Thyroid gland (tissue), 4 donors: ENCODE results near the gene NPB. TPM values are rescaled to one million over a fixed set of nuclear protein-coding genes. Genes with fewer than 3 reads are reported as not detected.

Experiments used
- DNase-seq, 2 donors: peaks; one replicate each; pipeline ENCODE4 v3.0.0-alpha.2; 2019
- H3K27ac ChIP-seq, 3 donors: fragments of 200-600 bp; sonication (generic); 1 replicate in 2 of 3; 2 replicates in 1 of 3; pipeline ENCODE4 v1.5.1; 2016 to 2019; ENCODE audit warnings: mild to moderate bottlenecking in 1 of 3, moderate library complexity in 1 of 3
- H3K27me3 ChIP-seq: fragments of 200-600 bp; sonication (generic); one replicate; pipeline ENCODE4 v1.5.1; 2019
- H3K36me3 ChIP-seq, 2 donors: fragments of 200-600 bp; sonication (generic); one replicate each; pipeline ENCODE4 v1.5.1; 2016 to 2019
- H3K4me1 ChIP-seq, 2 donors: fragments of 200-600 bp; sonication (generic); one replicate each; pipeline ENCODE4 v1.5.1; 2017 to 2019
- H3K4me3 ChIP-seq, 3 donors: fragments of 200-600 bp; sonication (generic); replicated peaks in 1 of 3; 1 replicate in 2 of 3; 2 replicates in 1 of 3; pipeline ENCODE4 v1.5.1; 2016; ENCODE audit warnings: mild to moderate bottlenecking in 1 of 3
- H3K9me3 ChIP-seq: fragments of 200-600 bp; sonication (generic); one replicate; pipeline ENCODE4 v1.5.1; 2017
- POLR2A ChIP-seq, 2 donors: fragments of 450-650 bp; IDR thresholded peaks; one replicate each; pipeline ENCODE4 v1.6.1; 2017; ENCODE audit warnings: antibody characterized with exemption in 2 of 2, mild to moderate bottlenecking in 2 of 2, moderate library complexity in 1 of 2
- WGBS, 2 donors: methylation state at CpG; one replicate each; pipeline ENCODE4 v1.1.5; 2017; 5-methylcytosine and 5-hydroxymethylcytosine counted together
- intact Hi-C: fragments of 100-400 bp; cut with DNase I; formaldehyde crosslinking; loops from one replicate; pipeline ENCODE4 v1.15.1; 2023
- total RNA-seq, 4 donors: library from RNA; depleted of rRNA; stranded (reverse); fragments of >200 nt; gene quantifications; one replicate each; pipeline ENCODE4 v1.2.3, GENCODE V29; 2016
- TF ChIP-seq, protein P1 (sequence below), 6 experiments: fragments of 200-600 bp in 3 of 6; fragments of 450-650 bp in 3 of 6; sonication (generic) in 3 of 6; IDR thresholded peaks; one replicate each; pipeline ENCODE4 v1.5.1; 2016 to 2019; ENCODE audit warnings: antibody characterized with exemption in 6 of 6, mild to moderate bottlenecking in 2 of 6, inconsistent platforms in 1 of 6, moderate library complexity in 1 of 6

NPB gene
- total RNA-seq, 4 donors from 2014 or later: 0.33 to 1.1 (median 0.38) TPM; not detected in 1

DNA sequence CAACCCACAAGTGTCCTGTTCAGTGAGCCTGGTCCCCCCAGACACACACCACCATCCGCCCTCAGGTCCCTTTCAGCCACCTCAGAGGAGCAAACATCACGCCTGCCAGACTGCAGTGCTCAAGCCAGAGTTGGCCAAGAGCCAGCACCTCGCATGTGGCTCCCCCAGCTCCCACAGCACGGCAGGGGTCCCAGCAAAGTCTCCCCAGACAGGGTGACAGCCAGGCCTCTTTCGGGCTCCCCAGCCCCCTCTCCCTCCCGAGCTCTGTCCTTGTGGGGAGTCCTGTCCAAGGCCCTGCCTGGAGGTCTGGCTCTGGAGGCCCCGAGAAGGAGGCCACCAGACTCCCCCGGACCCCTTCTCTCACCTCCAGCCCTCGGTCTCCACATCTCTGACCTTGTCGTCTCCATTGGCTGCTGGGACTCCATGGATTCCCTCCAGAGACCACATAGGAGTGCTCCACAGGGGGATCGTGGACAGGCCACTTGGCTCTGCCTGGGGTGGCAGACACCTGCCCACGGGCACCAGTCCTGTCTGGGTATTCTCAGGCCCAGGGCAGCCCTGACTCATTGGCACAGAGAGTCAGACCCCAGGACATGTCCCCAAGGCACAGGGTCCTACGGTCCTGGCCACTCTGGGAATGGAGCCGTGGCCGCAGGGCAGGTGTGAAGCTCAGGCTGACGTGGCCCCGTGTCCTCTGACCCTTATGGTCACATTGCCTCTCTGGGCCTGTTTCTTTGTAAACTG lies 46.8 kb downstream of the NPB start:
- TF ChIP-seq POLR2A (IDR thresholded peaks at IDR 0.05): no peak
- TF ChIP-seq, protein P1, sequence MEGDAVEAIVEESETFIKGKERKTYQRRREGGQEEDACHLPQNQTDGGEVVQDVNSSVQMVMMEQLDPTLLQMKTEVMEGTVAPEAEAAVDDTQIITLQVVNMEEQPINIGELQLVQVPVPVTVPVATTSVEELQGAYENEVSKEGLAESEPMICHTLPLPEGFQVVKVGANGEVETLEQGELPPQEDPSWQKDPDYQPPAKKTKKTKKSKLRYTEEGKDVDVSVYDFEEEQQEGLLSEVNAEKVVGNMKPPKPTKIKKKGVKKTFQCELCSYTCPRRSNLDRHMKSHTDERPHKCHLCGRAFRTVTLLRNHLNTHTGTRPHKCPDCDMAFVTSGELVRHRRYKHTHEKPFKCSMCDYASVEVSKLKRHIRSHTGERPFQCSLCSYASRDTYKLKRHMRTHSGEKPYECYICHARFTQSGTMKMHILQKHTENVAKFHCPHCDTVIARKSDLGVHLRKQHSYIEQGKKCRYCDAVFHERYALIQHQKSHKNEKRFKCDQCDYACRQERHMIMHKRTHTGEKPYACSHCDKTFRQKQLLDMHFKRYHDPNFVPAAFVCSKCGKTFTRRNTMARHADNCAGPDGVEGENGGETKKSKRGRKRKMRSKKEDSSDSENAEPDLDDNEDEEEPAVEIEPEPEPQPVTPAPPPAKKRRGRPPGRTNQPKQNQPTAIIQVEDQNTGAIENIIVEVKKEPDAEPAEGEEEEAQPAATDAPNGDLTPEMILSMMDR (IDR thresholded peaks at IDR 0.05): no peak
- Histone ChIP-seq H3K4me3 (no peak overlapping the region), H3K4me1 (no peaks in the 10 kb centered on the region), H3K27ac (no peak overlapping the region), H3K27me3 (no peaks in the 10 kb centered on the region), H3K9me3 (no peaks in the 10 kb centered on the region), H3K36me3 (no peaks in the 10 kb centered on the region)
- intact Hi-C loops: no loop called here
- DNase-seq: no peak
- 77 to 85% methylated on average over 12 to 15 of the region's 17 CpGs for WGBS, 2 donors

DNA sequence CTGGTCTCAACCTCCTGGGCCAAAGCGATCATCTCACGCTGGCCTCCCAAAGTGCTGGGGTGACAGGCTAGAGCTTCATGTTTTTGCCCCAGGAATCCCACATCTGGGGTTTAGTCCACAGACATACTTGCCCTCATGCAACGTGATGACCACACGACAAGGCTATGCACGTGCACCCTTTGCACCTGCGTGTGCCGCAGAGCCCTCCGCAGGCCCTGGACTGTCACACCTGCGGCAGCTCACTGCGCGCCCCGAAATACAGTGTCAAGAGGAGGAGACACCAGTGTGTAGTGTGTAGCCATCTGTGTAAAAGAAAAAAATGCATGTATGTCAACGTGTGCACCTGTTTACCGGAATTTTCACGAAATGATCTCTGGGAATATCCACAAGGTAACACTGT lies 48.5 kb downstream of the NPB start:
- no peaks in the 10 kb centered on the region for H3K27me3 ChIP-seq
- DNase-seq: no peak
- H3K4me3 ChIP-seq: no peak overlapping the region
- H3K27ac ChIP-seq: no peak overlapping the region
- H3K9me3 ChIP-seq: no peaks in the 10 kb centered on the region
- intact Hi-C loops: no loop called here
- H3K36me3 ChIP-seq: no peaks in the 10 kb centered on the region
- TF ChIP-seq POLR2A (IDR thresholded peaks at IDR 0.05): no peak
- TF ChIP-seq, protein P1 (IDR thresholded peaks at IDR 0.05): no peak
- no peaks in the 10 kb centered on the region for H3K4me1 ChIP-seq
- 83 to 84% methylated on average over 15 of the region's 15 CpGs for WGBS, 2 donors

DNA sequence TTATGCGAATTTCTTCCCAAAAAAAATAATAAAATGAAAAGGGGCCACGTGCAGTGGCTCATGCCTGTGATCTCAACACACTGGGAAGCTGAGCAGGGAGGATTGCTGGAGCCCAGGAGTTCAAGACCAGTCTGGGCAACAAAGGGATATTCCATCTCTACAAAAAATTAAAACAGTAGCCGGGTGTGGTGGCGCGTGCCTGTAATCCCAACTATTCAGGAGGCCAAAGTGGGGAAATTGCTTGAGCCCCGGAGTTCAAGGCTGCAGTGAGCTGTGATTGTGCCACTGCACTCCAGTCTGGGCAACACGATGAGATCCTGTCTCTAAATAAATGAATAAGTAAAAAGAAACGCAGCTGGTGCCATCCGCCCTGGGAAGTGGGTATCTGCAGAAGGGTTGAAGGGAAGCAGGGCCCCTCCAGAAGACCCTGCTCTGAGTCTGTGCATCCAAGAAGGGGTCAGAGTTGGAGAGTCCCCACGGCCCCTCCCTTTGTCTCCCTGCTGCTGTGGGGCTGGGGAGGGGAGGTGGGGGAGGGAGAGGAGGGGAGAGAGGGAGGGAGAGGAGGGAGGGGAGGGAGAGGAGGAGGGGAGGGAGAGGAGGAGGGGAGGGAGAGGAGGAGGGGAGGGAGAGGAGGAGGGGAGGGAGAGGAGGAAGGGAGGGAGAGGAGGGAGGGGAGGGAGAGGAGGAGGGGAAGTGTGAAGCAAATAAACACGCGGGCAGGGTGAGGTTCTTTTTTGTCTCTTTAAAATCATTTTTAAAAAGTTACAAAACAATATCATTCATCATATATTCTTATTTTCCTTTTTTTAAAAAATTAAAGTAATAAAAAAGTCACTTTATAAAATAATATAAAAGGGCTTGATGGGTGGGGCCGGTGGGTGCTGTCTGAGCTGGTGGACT lies 50.0 kb downstream of the NPB start:
- no peaks in the 10 kb centered on the region for H3K4me1 ChIP-seq
- no peaks in the 10 kb centered on the region for H3K36me3 ChIP-seq
- no peak for TF ChIP-seq POLR2A (IDR thresholded peaks at IDR 0.05)
- TF ChIP-seq, protein P1 (IDR thresholded peaks at IDR 0.05): no peak
- 61% methylated on average over 13 of the region's 13 CpGs for WGBS, 2 donors
- no peaks in the 10 kb centered on the region for H3K27me3 ChIP-seq
- H3K27ac ChIP-seq: no peak overlapping the region
- H3K4me3 ChIP-seq: no peak overlapping the region
- DNase-seq: no peak
- intact Hi-C loops: no loop called here
- no peaks in the 10 kb centered on the region for H3K9me3 ChIP-seq

Other genes with a start within 250 kb of the NPB start
- gene PDE6G, start 245.7 kb upstream of the NPB start, total RNA-seq: not detected
- 10 to 100 TPM; 20.5 to 46.3 (median 34.2) TPM for gene OXLD1, start 235.6 kb upstream of the NPB start, total RNA-seq
- 10 to 100 TPM in 1 of 4 donors, 1 to 10 TPM in 3; 4.4 to 11.4 (median 8.8) TPM for gene CCDC137, start 235.5 kb upstream of the NPB start, total RNA-seq
- 10 to 100 TPM; 29.7 to 46.5 (median 37.2) TPM for gene ARL16, start 218.4 kb upstream of the NPB start, total RNA-seq
- 10 to 100 TPM; 62.9 to 98.3 (median 67.3) TPM for gene HGS, start 218.2 kb upstream of the NPB start, total RNA-seq
- gene MRPL12, start 198.9 kb upstream of the NPB start, total RNA-seq: 10 to 100 TPM; 30.7 to 89.3 (median 46.4) TPM
- gene SLC25A10, start 190.0 kb upstream of the NPB start, total RNA-seq: 10 to 100 TPM in 3 of 4 donors, 1 to 10 TPM in 1; 8.9 to 26.3 (median 20.8) TPM
- not detected for gene GCGR, start 98.1 kb upstream of the NPB start, total RNA-seq
- gene MCRIP1, start 68.9 kb upstream of the NPB start, total RNA-seq: 10 to 100 TPM; 55.2 to 88.6 (median 83.7) TPM
- not detected for gene PPP1R27, start 67.2 kb upstream of the NPB start, total RNA-seq
- gene P4HB, start 41.7 kb upstream of the NPB start, total RNA-seq: 1,000 to 10,000 TPM in 1 of 4 donors, 100 to 1,000 TPM in 3; 548 to 1,124 (median 681) TPM
- 100 to 1,000 TPM; 115 to 173 (median 164) TPM for gene ARHGDIA, start 30.9 kb upstream of the NPB start, total RNA-seq
- 100 to 1,000 TPM in 1 of 4 donors, 10 to 100 TPM in 3; 55.5 to 106 (median 75.4) TPM for gene ALYREF, start 10.7 kb upstream of the NPB start, total RNA-seq
- gene ANAPC11, start 10.5 kb upstream of the NPB start, total RNA-seq: 100 to 1,000 TPM in 3 of 4 donors, 10 to 100 TPM in 1; 88.8 to 202 (median 169) TPM
- gene PCYT2, start 9.2 kb downstream of the NPB start, total RNA-seq: 10 to 100 TPM; 30.4 to 36.5 (median 34.2) TPM
- 10 to 100 TPM in 3 of 4 donors, 1 to 10 TPM in 1; 8.9 to 23.5 (median 15.8) TPM for gene SIRT7, start 15.9 kb downstream of the NPB start, total RNA-seq
- 10 to 100 TPM; 28.2 to 51.8 (median 36.4) TPM for gene MAFG, start 25.5 kb downstream of the NPB start, total RNA-seq
- gene PYCR1, start 35.1 kb downstream of the NPB start, total RNA-seq: 10 to 100 TPM in 2 of 4 donors, 1 to 10 TPM in 2; 5.5 to 29.2 (median 13.9) TPM
- gene MYADML2, start 45.0 kb downstream of the NPB start, total RNA-seq: not detected
- under 1 TPM in 1 of 4 donors, not detected in 3; 0.40 TPM for gene NOTUM, start 58.9 kb downstream of the NPB start, total RNA-seq
- gene ASPSCR1, start 75.4 kb downstream of the NPB start, total RNA-seq: 10 to 100 TPM; 23.2 to 53.6 (median 35.7) TPM
- 10 to 100 TPM; 40.7 to 95.9 (median 78.0) TPM for gene CENPX, start 120.6 kb downstream of the NPB start, total RNA-seq
- 10 to 100 TPM; 15.3 to 33.0 (median 18.9) TPM for gene LRRC45, start 121.1 kb downstream of the NPB start, total RNA-seq
- gene RAC3, start 129.4 kb downstream of the NPB start, total RNA-seq: 10 to 100 TPM; 11.8 to 23.8 (median 14.4) TPM
- gene DCXR, start 135.5 kb downstream of the NPB start, total RNA-seq: 100 to 1,000 TPM in 2 of 4 donors, 10 to 100 TPM in 2; 88.6 to 161 (median 114) TPM
- 10 to 100 TPM; 36.0 to 49.0 (median 38.3) TPM for gene RFNG, start 149.6 kb downstream of the NPB start, total RNA-seq
- 100 to 1,000 TPM in 2 of 4 donors, 10 to 100 TPM in 2; 80.1 to 164 (median 102) TPM for gene GPS1, start 149.7 kb downstream of the NPB start, total RNA-seq
- 10 to 100 TPM; 58.7 to 90.5 (median 75.5) TPM for gene DUS1L, start 163.6 kb downstream of the NPB start, total RNA-seq
- gene FASN, start 196.0 kb downstream of the NPB start, total RNA-seq: 10 to 100 TPM; 23.5 to 92.5 (median 77.3) TPM